ENCODE data around the gene LGI1. TPM values are rescaled to one million over a fixed set of nuclear protein-coding genes. Genes with fewer than 3 reads are reported as not detected.

The LGI1 gene
- total RNA-seq, 3 donors from 2014 or later, result 0.15 to 0.48 TPM; not detected in 1

GRCh38 chr10:93807371-93807770, 49.6 kb downstream of the LGI1 start:
- H3K27me3 ChIP-seq, result no peaks in the 10 kb centered on the region

GRCh38 chr10:93812659-93813338, 55.1 kb downstream of the LGI1 start:
- no peak for DNase-seq (ENCODE audit: low spot score in 2 of 2)
- intact Hi-C loops (cut with DNase I; ENCODE audit: low total_unique reads), result no loop called here
- Histone ChIP-seq H3K27ac (no peak overlapping the region), H3K9me3 (no peaks in the 10 kb centered on the region), H3K36me3 (no peaks in the 10 kb centered on the region), H3K4me3 (no peak overlapping the region), H3K4me1 (no peaks in the 10 kb centered on the region), H3K27me3 (no peaks in the 10 kb centered on the region)
- TF ChIP-seq CTCF (IDR thresholded peaks at IDR 0.05), result no peak
- TF ChIP-seq POLR2A (IDR thresholded peaks at IDR 0.05), result no peak

More at GRCh38 chr10:93807371-93807770, 49.6 kb downstream of the LGI1 start:
- Histone ChIP-seq H3K4me3 (no peak overlapping the region), H3K27ac (no peak overlapping the region), H3K4me1 (no peaks in the 10 kb centered on the region), H3K9me3 (no peaks in the 10 kb centered on the region), H3K36me3 (no peaks in the 10 kb centered on the region)
- no peak for TF ChIP-seq POLR2A (IDR thresholded peaks at IDR 0.05)
- TF ChIP-seq POLR2AphosphoS5 (IDR thresholded peaks at IDR 0.05), result no peak
- TF ChIP-seq CTCF (IDR thresholded peaks at IDR 0.05), result no peak
- intact Hi-C loops (cut with DNase I; ENCODE audit: low total_unique reads), result no loop called here
- no peak for DNase-seq (ENCODE audit: low spot score in 2 of 2)

GRCh38 chr10:93813507-93814465, 56.0 kb downstream of the LGI1 start:
- peak; percentile 19 to 45 (median 20) for TF ChIP-seq CTCF (IDR thresholded peaks at IDR 0.05)
- no peak for TF ChIP-seq POLR2AphosphoS5 (IDR thresholded peaks at IDR 0.05)
- peak in 1 of 2 donors; percentile 19 for DNase-seq (ENCODE audit: low spot score in 2 of 2)

GRCh38 chr10:93815304-93816096, 57.8 kb downstream of the LGI1 start:
- intact Hi-C loops (cut with DNase I; ENCODE audit: low total_unique reads), result no loop called here

More at GRCh38 chr10:93813507-93814465, 56.0 kb downstream of the LGI1 start:
- Histone ChIP-seq H3K9me3 (no peaks in the 10 kb centered on the region), H3K36me3 (no peaks in the 10 kb centered on the region), H3K4me3 (no peak overlapping the region), H3K27me3 (no peaks in the 10 kb centered on the region), H3K27ac (no peak overlapping the region), H3K4me1 (no peaks in the 10 kb centered on the region)
- intact Hi-C loops (cut with DNase I; ENCODE audit: low total_unique reads), result no loop called here

More at GRCh38 chr10:93815304-93816096, 57.8 kb downstream of the LGI1 start:
- TF ChIP-seq CTCF (IDR thresholded peaks at IDR 0.05) (no peak), POLR2AphosphoS5 (IDR thresholded peaks at IDR 0.05) (no peak)
- no peaks in the 10 kb centered on the region for H3K36me3 ChIP-seq
- H3K9me3 ChIP-seq, result no peaks in the 10 kb centered on the region
- H3K27ac ChIP-seq, result no peak overlapping the region
- DNase-seq (ENCODE audit: low spot score in 2 of 2), result no peak
- no peak overlapping the region for H3K4me3 ChIP-seq
- H3K27me3 ChIP-seq, result no peaks in the 10 kb centered on the region
- H3K4me1 ChIP-seq, result no peaks in the 10 kb centered on the region

Data from breast epithelium (tissue), 4 donors.